Measurements from ENCODE around the gene MUSK.

DNA sequence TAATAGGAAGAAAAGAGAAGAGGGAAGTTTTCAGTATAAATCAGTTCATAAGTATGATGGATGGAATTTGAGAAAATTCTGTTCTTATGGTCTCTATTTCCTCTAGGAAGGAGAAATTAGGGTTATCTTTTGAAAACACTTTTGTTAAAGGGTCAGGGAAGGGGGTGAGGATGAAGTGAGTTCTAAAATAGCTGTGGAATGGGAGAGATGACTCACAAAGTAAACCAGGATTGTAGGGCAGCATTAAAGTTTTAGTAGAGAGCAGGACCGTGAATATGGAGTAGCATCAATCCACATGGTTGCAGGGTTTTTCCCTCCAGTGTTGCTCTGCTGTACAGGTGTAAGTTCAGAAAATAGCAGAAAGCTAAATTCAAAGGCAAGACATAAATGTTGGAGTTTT, 32.4 kb downstream of the MUSK start:
- TF ChIP-seq, protein P1, sequence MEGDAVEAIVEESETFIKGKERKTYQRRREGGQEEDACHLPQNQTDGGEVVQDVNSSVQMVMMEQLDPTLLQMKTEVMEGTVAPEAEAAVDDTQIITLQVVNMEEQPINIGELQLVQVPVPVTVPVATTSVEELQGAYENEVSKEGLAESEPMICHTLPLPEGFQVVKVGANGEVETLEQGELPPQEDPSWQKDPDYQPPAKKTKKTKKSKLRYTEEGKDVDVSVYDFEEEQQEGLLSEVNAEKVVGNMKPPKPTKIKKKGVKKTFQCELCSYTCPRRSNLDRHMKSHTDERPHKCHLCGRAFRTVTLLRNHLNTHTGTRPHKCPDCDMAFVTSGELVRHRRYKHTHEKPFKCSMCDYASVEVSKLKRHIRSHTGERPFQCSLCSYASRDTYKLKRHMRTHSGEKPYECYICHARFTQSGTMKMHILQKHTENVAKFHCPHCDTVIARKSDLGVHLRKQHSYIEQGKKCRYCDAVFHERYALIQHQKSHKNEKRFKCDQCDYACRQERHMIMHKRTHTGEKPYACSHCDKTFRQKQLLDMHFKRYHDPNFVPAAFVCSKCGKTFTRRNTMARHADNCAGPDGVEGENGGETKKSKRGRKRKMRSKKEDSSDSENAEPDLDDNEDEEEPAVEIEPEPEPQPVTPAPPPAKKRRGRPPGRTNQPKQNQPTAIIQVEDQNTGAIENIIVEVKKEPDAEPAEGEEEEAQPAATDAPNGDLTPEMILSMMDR (optimal IDR thresholded peaks at IDR 0.05 in 1 of 3, IDR thresholded peaks at IDR 0.05 in 1 of 3, conservative IDR thresholded peaks at IDR 0.05 in 1 of 3; ENCODE audit: extremely low read depth in 1 of 3, insufficient read depth in 2 of 3, low read length in 3 of 3): no peak
- TF ChIP-seq EZH2 (IDR thresholded peaks at IDR 0.05; ENCODE audit: low read length): no peak

All from keratinocyte (primary cell).